Measurements from ENCODE around the gene ARHGAP10. TPM values are rescaled to one million over a fixed set of nuclear protein-coding genes. Genes with fewer than 3 reads are reported as not detected.

ARHGAP10 gene
- total and polyA plus RNA-seq, 10 of the 15 experiments (the other 5 are each of a cell fraction or from before 2014, with no cell fraction given) = 1.3 to 25.8 (median 17.2) TPM

DNA sequence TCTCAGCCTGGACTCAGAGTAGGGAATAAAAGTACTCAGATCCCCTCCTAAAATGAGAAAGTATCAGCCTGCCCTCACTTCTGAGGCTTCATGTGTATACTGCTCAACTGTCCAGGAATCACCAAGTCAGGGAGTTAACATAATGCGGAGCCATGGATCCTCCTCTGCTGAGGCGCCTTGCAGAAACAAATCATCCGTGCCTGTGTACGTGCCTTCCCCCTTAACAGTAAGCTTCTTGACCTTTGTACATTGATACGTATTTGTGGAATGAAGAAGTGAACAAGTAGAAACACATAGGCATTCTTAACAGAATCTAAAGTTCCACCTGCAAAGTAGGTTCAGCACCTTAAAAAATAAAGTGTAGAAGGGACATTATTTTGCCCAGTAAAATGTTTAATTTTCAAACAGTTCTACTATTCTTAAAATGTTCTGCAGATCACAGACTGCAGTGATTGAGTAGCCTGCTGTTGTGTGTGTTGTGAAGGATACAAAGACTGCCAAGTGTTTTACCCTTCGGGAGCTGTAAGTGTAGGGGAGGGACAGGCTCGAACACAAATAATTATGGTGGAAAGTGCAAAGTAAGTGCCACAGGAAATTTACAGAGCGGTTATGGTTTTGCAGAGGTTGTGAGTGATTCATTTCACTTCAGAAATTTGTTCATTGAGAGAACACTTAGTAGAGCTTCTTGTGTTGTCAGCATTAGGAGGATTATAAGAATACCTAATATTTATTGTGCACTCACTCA, 61.9 kb downstream of the ARHGAP10 start:
- DNase-seq (ENCODE audit: low read depth, low spot score) = no peak
- intact Hi-C loops (cut with micrococcal nuclease; ENCODE audit: unreplicated experiment) (no loop called here), in situ Hi-C loops (cut with MboI) (no loop called here)
- Histone ChIP-seq H3K27me3 (replicated peaks in 1 of 2; ENCODE audit: control insufficient read depth in 2 of 2, insufficient read depth in 2 of 2, low read length in 1 of 2) (no peaks in the 10 kb centered on the region), H3K9me3 (replicated peaks; ENCODE audit: control insufficient read depth, insufficient read depth, low read length) (no peaks in the 10 kb centered on the region; the same call in 2 of the 3 replicates), H3K4me3 (peak overlapping the region; percentile 4; the same call in 1 of the 2 replicates), H3K79me2 (ENCODE audit: control insufficient read depth, insufficient read depth, low read length) (peaks cover 77% of the 10 kb centered on the region), H3K36me3 (ENCODE audit: control insufficient read depth in 2 of 2, insufficient read depth in 2 of 2, low read length in 1 of 2) (no peaks in the 10 kb centered on the region; a peak in 2 of 4 replicates), H3K27ac (ENCODE audit: control insufficient read depth, insufficient read depth) (peak overlapping the region; percentile 72), H2AFZ (ENCODE audit: control insufficient read depth, low read depth, low read length) (no peak overlapping the region; the same call in 1 of the 2 replicates), H4K20me1 (ENCODE audit: control insufficient read depth, insufficient read depth) (no peaks in the 10 kb centered on the region), H3K4me1 (ENCODE audit: control insufficient read depth, insufficient read depth, low read length) (peaks cover 37% of the 10 kb centered on the region), H3K9ac (ENCODE audit: control insufficient read depth, insufficient read depth, low read length) (no peak overlapping the region), H3K4me2 (ENCODE audit: control insufficient read depth, insufficient read depth) (peak overlapping the region; percentile 73)
- BruUV-seq (replicated peaks) = no TSS peak
- FAIRE-seq = no peak
- POLR2A ChIA-PET = interaction anchor here (0.8 to 5.0 kb wide), 3 partner anchors 14 to 52 kb away, joined by 3 to 46 read pairs (median 10); no protein-coding TSS in a partner anchor
- CTCF ChIA-PET = interaction anchor here (0.9 to 4.7 kb wide), 9 partner anchors 8 to 73 kb away, joined by 3 to 27 read pairs (median 7); no protein-coding TSS in a partner anchor
- TF ChIP-seq MYC (IDR thresholded peaks at IDR 0.05; ENCODE audit: insufficient read depth, insufficient read length, insufficient replicate concordance, low read length, severe bottlenecking) = no peak
- TF ChIP-seq CREB1 (IDR thresholded peaks at IDR 0.05; ENCODE audit: low read depth) = no peak
- 0 out of 2 replicates have a peak, but pooled peaks have one; percentile 33 for TF ChIP-seq ZBED1 (IDR thresholded peaks at IDR 0.05; ENCODE audit: borderline replicate concordance)
- TF ChIP-seq MTA2 (IDR thresholded peaks at IDR 0.05; ENCODE audit: low read depth) = peak; percentile 36; the same call in 1 of the 2 replicates
- no peak for TF ChIP-seq CBFB (IDR thresholded peaks at IDR 0.05; ENCODE audit: low read depth)
- no peak for TF ChIP-seq BACH1 (IDR thresholded peaks at IDR 0.05; ENCODE audit: borderline replicate concordance)
- no peak for TF ChIP-seq CHD1 (IDR thresholded peaks at IDR 0.05; ENCODE audit: low read depth, low read length)
- no peak for TF ChIP-seq CHD4 (IDR thresholded peaks at IDR 0.05)
- TF ChIP-seq NFIC (IDR thresholded peaks at IDR 0.05; ENCODE audit: low read depth, low read length) = peak; percentile 54; the same call in 1 of the 2 replicates
- no peak for TF ChIP-seq EGR1 (IDR thresholded peaks at IDR 0.05; ENCODE audit: borderline replicate concordance in 1 of 2, low read depth in 2 of 2, low read length in 2 of 2)
- TF ChIP-seq CEBPB (IDR thresholded peaks at IDR 0.05; ENCODE audit: borderline replicate concordance in 1 of 2, low read depth in 2 of 2, low read length in 2 of 2) = no peak
- TF ChIP-seq RUNX3 (IDR thresholded peaks at IDR 0.05; ENCODE audit: low read length) = peak; percentile 88
- peak; percentile 23; the same call in 1 of the 2 replicates for TF ChIP-seq BCL11A (IDR thresholded peaks at IDR 0.05; ENCODE audit: low read depth, low read length)
- peak; percentile 63 for TF ChIP-seq JUNB (IDR thresholded peaks at IDR 0.05)
- SMC1A ChIA-PET (ENCODE audit: uncharacterized antibody, unreplicated experiment) = interaction anchor here (0.8 to 6.0 kb wide), 17 partner anchors 8 to 176 kb away, joined by 3 to 64 read pairs (median 13); partner anchors contain the start of genes ARHGAP10 and TMEM184C
- 66% methylated on average over 8 of the region's 8 CpGs for WGBS (ENCODE audit: insufficient coverage, insufficient replicate concordance, low lambda C conversion rate, missing lambda C conversion rate)
- ATAC-seq = peak; percentile 65
- RAD21 ChIA-PET (ENCODE audit: unreplicated experiment) = interaction anchor here (1.0 to 7.2 kb wide), 15 partner anchors 8 to 84 kb away, joined by 3 to 50 read pairs (median 4); partner anchors contain the start of gene ARHGAP10

All from GM12878 (cell line).